ENCODE results near the gene ARHGAP35.

Gene ARHGAP35

DNA sequence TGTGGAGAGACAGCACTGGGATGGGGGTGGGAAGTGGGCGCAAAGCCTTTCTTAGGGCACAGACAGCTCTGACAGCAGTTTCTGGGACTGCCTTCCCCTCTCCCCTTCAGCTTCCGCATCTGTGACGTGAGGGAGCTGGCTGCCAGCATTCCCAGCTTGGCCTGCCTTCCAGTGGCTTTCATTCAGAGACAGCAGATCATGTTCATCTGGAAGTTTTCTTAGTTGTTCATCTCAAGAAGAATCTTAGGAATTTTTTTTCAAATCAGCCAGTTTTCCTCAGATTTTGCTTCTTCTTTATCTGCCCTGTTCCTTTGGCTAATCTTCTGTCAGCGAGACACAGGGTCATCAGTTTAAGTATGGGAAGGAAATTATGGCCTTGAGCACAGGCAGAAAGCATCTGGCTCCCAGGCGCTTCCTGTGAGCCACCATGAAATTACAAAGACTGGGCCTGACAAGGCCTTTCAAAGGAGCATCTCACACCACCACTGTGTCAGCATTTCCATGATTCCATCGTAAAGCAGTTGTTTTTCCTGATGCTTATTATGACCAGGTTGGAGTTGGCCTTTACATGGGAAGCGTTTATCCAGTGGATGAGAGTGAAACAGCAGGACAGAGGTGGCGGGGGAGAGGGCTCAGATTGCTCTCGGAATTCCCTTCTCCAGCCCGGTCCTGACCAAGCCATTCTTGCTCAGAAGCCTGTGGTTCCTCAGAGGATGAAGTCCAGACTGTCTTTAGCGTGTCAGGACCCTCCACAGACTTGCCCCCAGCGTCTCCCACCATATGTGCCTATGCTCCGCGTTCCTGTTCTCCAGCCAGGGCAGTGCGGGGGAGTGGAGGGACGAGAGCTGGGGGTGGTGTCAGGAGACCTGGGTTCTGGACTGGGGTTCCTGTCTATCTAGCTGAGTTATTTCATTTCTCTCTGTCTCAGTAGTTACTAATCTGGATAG lies 43.6 kb downstream of the ARHGAP35 start:
- no peak for DNase-seq

DNA sequence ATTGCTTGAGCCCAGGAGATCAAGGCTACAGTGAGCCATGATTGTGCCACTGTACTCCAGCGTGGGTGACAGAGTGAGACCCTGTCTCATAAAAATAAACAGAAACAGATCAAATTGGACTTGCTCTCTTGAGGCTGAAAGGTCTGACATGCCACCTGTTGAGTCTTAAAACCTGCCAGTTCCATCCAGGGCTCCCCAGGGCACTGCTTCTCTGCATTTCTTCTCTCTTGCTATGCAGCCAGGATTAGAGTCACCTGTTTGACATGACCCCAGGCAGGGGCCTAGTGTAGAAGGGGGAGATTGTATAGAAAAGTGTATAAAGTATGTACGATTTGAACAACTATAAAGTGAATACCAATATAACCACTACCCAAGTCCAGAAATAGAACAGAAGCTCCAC lies 45.4 kb downstream of the ARHGAP35 start:
- no peak for DNase-seq

DNA sequence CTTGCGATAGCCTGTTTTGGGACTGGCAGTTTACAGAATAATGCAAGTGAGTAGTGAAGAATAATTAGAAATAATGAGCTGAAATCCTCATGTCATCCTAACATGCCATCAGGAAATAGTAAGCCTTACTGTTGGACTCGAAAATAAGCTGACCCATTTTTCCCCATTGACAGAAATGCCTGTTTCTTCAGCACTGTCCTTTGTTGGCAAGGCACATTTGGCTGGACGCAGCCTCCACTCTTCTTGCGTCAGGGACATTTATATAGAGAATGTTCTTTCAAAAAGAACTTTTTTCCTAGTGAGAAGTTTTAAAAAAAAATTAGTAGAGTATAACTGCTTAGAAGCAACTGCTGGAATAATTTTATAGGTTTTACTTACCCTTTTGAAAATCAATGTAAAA lies 47.1 kb downstream of the ARHGAP35 start:
- no peak for DNase-seq

DNA sequence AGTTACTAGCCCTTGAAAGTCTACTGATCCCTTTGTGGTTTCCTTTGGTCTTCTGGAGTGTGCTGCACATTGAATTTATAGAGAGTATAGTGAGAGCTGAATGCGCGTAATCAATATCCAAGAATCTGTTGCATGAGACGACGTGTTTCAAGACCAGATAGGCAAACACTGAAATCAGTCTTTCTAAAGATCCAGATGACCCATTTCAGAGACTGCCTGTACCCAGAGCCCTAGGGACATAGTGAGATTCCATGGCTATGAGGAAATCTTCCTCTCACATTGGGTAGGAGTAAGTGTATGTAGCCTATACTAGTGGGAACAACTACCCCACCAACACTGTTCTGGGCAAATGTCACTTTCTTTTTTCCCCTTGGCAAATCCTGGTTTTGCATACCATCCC lies 48.6 kb downstream of the ARHGAP35 start:
- DNase-seq, result no peak

Data from amniotic stem cell (primary cell).